HG02763 (cell line): Measurements from ENCODE around the gene KRT39.

Source experiments
- ATAC-seq: cut with Tn5 transposase; IDR thresholded peaks from one replicate; pipeline ENCODE4 v1.9.1; 2021; ENCODE audit warnings: mild to moderate bottlenecking, moderate library complexity; ENCODE audit not compliant: unreplicated experiment

Gene KRT39

DNA sequence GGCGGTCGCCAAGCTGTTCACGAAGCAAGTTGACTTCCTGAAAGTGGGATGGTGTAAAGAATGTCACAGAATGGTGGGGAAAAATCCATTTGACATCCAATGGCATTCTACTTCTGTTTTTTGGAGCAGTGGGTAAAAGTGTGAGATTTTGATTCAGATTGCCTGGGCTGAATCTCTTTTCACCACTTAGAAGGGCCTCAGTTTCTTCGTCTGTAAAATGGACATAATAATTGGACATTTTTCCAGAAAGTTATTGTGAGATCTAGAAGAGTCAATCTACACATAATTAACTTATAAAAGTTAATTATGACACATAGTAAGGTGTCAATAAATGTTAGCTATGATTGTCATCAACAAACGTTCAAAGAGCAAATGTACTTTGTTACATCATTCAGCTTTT lies 14.4 kb upstream of the KRT39 start:
- no peak for ATAC-seq

DNA sequence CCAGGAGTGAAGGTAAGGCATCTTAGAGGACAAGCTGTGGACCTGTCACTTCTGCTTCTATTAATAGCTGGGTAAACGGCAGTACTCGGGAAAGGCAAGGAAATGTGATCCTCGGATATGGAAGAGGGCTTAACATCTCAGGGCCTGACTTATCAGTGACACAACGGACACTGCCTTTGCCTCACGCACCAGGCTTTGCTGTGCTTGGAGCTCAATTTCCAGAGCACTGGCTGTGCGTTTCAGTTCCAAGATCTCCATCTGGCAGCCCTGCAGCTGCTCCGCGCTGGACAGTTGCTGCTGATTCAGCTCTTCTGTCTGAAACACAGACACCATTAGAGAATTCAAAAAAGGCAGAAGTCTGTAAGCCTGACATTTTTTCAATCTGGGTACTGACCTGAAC lies 13.8 kb upstream of the KRT39 start:
- no peak for ATAC-seq

DNA sequence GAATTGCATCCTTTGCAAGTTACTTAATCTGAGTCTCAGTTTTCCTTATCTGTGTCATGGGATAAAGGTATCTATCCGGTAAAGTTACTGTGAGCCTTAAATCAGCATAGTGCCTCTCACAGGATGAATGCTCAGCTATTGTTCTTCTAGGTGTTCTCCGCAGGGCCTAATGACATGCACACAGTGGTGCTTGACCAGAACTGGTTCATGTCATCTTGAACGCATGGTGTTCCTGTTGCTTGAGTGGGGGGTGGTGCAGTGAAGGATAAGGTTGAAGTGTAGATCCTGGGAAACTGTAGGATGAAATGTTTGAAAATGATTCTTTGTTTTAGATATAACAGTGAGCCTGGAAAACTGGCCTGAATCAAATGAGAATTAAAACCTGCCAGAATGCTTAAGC lies 13.4 kb upstream of the KRT39 start:
- ATAC-seq: no peak

- no peak for ATAC-seq
Observed at GRCh38 chr17:40978575-40979151, 11.9 kb upstream of the KRT39 start.

DNA sequence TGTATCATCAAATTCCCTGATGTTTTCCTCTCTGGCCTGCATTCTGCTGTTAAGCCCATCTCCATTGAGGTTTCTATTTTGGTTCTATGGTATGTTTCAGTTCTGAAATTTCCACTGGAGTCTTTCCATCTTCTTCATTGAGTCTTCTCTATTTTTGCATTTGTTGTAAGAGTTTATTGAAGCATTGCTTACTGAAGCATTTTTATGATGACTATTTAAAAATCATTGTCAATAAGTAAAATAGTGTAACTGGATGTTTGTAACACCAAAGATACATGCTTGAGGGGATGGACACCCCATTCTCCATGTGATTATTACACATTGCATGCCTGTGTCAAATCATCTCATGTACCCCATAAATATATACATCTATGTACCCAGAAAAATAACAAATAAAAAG lies 8.8 kb upstream of the KRT39 start:
- ATAC-seq: no peak

- no peak for ATAC-seq
Observed at GRCh38 chr17:40974366-40974765, 7.6 kb upstream of the KRT39 start.

DNA sequence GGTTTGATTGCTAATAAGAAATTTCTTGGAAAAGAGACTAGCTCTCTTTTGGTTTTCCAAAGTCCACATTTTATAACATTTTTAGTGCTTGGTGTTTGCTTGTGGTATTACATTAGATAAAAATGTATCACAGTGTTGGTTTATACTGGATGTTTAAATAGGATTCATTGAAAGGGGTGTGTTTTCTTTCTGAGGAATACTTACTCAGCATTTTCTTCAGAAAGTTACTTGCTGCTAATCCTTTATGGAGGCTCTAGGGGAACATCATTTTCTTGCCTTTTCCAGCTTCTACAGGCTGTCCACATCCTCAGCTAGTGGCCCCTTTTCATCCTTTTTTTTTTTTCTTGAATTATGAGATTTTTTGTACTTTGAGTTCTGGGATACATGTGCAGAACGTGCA lies 834 bp upstream of the KRT39 start:
- ATAC-seq: no peak

DNA sequence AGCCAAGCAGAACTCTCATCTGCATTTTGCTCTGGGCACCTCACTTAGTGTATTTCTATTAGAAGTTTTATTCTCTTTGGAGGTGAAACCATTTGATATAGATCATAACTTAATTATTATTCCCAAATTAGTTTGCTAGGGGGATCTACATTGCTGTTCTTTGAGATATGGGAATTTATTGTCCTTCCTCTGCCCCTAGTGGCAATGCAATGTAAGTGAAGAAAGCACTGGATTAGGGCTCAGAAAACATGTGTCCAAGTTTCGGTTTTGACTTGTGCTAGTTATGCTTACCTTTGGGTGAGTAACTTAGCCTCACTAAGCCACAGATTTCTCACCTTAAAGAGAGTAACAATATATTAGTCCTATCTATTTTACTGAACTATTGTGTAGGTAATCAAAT lies 2.9 kb downstream of the KRT39 start:
- ATAC-seq: no peak

GRCh38 chr17:40962059-40962561 lies 4.6 kb downstream of the KRT39 start:
- no peak for ATAC-seq

DNA sequence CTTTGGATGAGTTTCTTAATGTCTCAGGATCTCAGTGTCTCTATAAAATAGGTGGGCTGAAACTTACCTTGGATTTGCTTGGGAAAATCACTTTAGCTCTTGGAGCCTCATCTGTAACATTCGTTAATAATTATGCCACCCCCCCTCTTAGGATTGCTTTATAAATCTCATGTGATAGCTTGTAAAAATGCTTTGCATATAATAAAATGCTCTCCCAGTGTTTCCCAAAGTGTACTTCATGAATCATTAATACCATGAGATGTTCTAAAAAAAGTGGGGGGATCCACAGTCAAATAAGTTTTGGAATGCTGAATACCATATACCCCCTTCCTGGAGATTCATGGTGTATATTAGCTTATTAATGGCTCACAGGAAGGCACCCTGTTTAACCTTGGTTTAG lies 5.2 kb downstream of the KRT39 start:
- ATAC-seq: no peak

DNA sequence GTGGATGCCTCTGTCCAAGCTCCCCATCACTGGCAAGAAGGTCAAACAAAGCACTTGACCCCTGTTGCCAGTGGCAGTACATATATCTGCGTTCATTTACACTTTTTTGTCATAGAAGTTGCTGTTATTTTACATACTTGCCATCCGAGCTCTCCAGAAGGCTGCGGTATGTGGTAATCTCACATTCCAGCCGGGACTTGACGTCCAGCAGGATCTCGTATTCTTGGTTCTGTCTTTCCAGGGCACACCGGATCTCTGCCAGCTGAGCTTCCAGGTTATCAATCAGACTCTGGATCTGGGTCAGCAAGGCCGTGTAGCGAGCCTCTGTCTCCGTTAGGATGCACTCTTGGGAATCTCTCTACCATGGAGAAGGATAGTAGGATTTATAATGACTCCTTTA lies 6.6 kb downstream of the KRT39 start:
- no peak for ATAC-seq

GRCh38 chr17:40958086-40958953 lies 8.4 kb downstream of the KRT39 start:
- ATAC-seq: no peak

DNA sequence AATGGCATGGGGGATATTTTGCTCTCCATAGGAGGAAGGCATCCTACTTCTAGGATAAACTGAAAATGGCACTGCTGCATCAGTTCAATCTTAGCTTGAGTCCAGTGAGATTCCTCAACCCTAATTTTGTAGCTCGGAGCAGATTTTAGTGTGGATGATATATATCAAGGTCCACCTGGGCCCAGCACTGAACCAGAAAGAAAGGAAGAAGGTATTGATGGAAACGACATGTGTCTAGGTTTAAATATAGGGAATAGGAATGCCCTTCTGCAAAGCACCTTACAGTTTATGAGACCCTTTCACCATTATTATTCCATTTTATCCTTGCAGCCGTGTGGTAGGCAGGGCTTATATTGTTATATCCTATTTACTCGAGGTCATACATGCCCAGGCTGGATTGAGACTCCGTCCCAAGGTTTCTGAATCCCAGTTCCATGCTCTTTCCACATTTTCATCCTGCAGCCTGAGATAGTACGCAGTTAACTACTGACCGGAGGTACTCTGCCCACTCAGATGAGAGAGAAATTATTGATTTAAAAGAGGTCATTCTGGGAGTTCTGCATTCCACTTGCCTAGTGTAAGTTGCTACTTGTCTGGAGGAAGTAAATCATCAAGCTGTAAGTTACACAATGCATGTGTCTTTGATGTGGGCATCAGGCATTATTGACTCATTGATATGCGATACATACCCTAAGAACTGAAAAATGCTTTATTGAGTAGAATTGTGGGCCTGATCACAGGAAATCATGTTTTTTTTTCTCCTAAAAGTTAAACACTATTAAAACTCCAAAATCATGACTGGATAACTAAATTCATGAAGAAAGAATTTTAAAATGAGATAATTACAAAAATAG lies 10.1 kb downstream of the KRT39 start:
- no peak for ATAC-seq

DNA sequence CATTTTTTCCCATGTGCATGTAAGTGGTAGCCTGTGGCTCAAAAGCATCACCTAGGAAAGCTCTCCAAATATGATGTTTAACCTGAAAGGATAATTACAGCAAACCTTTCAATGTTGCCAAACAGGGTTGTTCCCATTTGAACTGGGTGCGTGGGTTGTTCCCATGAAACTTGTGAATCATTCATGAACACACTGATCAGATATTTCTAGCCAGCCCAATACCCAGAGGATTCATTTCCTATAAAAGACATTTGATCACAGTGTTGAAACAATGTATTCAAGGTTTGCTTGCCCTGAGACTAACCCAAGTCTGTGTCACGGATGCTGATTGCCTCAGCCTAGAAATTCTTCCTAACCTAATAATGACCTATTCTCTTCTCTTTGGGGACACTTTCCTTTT lies 12.9 kb downstream of the KRT39 start:
- no peak for ATAC-seq

DNA sequence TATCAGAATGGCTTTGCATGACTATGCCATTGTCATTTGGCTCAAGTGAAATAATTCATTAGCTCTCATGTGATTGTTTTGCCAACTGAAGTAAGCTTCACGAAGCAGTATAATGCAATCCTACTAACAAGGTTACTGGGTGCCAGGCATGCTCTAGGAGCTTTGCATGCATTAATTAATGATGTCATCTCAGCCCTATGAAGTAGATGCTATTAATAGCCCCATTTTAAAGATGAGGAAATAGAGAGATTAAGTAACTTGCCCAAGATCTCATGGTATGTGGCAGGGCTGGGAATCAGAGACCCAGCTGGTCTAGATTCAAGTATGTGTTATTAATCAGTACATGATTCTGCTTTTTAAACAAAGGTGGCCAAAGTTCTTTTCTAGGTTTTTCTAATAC lies 14.1 kb downstream of the KRT39 start:
- ATAC-seq: no peak

- ATAC-seq: no peak
Observed at GRCh38 chr17:40952154-40952553, 14.6 kb downstream of the KRT39 start.

DNA sequence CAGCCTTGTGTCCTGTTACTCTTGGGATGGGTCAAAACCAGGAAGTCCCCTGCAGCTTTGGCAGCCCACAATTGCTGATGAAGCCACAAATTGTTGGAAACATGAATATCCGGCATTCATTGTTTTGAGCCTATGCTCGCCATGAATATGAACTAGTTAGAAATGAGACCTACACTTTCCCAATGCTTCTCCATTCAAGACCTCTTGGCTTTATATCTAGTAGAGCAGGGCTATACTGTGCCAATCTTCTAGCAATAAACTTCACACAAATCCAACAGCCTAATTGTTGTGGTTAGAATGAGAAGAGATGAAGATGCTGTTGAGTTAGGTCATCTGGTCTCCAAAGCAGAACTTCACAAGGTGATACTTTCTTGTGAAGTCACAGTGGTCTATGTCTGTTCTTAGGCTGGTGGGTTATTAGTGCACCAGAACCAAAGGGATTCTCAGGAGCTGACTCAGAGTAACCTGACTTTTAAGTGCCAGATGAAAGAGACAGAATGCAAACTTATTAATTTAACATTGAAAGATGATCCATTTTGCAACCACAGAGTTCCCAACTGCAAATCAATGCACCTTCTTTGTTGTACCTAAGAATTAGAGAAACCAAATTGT lies 15.6 kb downstream of the KRT39 start:
- ATAC-seq: no peak

DNA sequence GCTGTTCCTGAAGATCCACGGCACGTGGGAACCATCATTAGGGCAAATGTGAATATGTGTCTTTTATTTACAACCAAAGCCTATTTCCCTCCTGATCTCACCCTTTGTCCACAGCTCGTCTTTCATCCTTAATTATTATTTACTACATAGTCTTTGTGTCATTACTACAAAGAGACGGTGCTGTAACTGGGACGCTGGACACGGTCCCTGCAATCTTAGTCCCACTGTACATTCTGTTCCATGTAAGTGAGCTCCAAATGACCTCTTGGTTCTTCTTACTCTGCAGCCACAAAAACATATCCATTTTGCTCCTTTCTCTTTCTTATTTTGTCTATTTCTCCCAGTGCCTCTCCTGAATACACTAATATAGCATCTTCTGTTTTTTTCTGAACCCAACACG lies 16.6 kb downstream of the KRT39 start:
- ATAC-seq: no peak

DNA sequence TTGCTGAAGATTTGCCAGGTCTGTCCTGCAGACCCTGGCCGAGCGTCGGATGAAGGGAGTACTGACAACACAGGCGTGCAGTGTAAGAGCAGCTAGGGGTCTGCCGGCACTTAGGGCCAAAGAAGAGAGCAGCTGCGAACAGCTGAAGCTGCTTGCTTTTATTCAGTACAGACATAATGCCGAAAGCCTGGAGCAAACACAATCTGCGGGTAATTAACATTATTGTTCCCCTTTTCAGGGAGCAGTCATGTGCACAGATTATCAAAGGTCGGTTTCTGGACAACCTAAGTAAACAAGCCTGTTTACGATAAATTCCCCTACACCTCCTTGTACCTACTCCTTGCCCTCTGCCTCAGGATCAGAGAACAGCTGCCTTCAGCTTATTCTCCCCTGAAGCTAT lies 17.3 kb downstream of the KRT39 start:
- ATAC-seq: no peak

DNA sequence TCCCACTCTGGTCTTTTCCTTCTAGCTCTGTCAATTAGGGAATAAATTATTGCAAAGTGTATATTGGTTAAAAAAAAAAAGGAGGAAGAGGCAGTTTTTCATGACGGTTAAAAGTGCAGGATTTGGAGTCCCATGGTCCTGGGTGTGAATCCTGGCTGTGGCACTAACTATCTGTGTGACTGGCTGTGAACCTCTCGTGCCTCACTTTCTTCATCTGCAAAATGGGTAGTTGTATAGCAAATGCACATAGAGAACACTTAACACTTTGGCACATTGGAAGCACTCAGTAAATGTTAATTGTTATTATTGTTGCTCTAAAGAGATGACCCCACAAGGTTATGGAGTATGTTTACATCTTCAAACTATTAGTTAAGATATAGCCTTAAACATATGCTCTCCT lies 18.8 kb downstream of the KRT39 start:
- ATAC-seq: no peak

- ATAC-seq: no peak
Observed at GRCh38 chr17:40945414-40945813, 21.3 kb downstream of the KRT39 start.
